BLaER1 (cell line): ENCODE measurements around the gene SPINK1.
"Not testable (repeated sequence)": the region's sequence is repeated elsewhere in the genome, so short reads cannot be mapped to it uniquely, and the experiment has no call there.

ENCODE experiments used
- H3K27ac ChIP-seq: shearing (Covaris generic); formaldehyde crosslinking; 2 replicates; pipeline ENCODE4 v1.8.1; 2022
- H3K27me3 ChIP-seq: shearing (Covaris generic); formaldehyde crosslinking; 2 replicates; pipeline ENCODE4 v1.8.1; 2022
- H3K36me3 ChIP-seq: shearing (Covaris generic); formaldehyde crosslinking; 2 replicates; pipeline ENCODE4 v1.8.1; 2022
- H3K4me1 ChIP-seq: shearing (Covaris generic); formaldehyde crosslinking; 2 replicates; pipeline ENCODE4 v1.8.1; 2022
- H3K4me2 ChIP-seq: shearing (Covaris generic); formaldehyde crosslinking; 2 replicates; pipeline ENCODE4 v1.8.1; 2022
- H3K4me3 ChIP-seq: shearing (Covaris generic); formaldehyde crosslinking; 2 replicates; pipeline ENCODE4 v1.8.1; 2022
- H3K9ac ChIP-seq: shearing (Covaris generic); formaldehyde crosslinking; 2 replicates; pipeline ENCODE4 v1.8.1; 2022
- H3K9me3 ChIP-seq: shearing (Covaris generic); formaldehyde crosslinking; 2 replicates; pipeline ENCODE4 v1.8.1; 2022
- H4K20me1 ChIP-seq: shearing (Covaris generic); formaldehyde crosslinking; 2 replicates; pipeline ENCODE4 v1.8.1; 2022
- Cebpa-rat ChIP-seq: shearing (Covaris generic); IDR thresholded peaks from 2 replicates; pipeline ENCODE4 v1.8.1; 2022

Gene SPINK1

GRCh38 chr5:147805030-147805454, 26.4 kb downstream of the SPINK1 start:
- H3K9me3 ChIP-seq: peaks cover 9% of the 10 kb centered on the region
- peak overlapping the region; percentile 66 for H3K27ac ChIP-seq
- no peak overlapping the region for H3K9ac ChIP-seq
- H3K36me3 ChIP-seq: no peaks in the 10 kb centered on the region
- TF ChIP-seq Cebpa-rat: peak; percentile 82
- H3K4me2 ChIP-seq: peak overlapping the region; percentile 83
- peak overlapping the region; percentile 14; the same call in 1 of the 2 replicates for H3K4me3 ChIP-seq
- H3K27me3 ChIP-seq: no peaks in the 10 kb centered on the region
- H4K20me1 ChIP-seq: no peaks in the 10 kb centered on the region
- H3K4me1 ChIP-seq: peaks cover 49% of the 10 kb centered on the region

- no peaks in the 10 kb centered on the region for H3K36me3 ChIP-seq
- peak overlapping the region; percentile 14; the same call in 1 of the 2 replicates for H3K4me3 ChIP-seq
- no peak for TF ChIP-seq Cebpa-rat
- H3K27me3 ChIP-seq: no peaks in the 10 kb centered on the region
- H3K9ac ChIP-seq: peak overlapping the region; percentile 45; the same call in 1 of the 2 replicates
- peaks cover 43% of the 10 kb centered on the region for H3K4me1 ChIP-seq
- H3K9me3 ChIP-seq: peaks cover 9% of the 10 kb centered on the region
- H3K27ac ChIP-seq: peak overlapping the region; percentile 66
- no peaks in the 10 kb centered on the region for H4K20me1 ChIP-seq
- peak overlapping the region; percentile 83 for H3K4me2 ChIP-seq
Observed at GRCh38 chr5:147804334-147804733, 27.1 kb downstream of the SPINK1 start.

- no peaks in the 10 kb centered on the region for H3K27me3 ChIP-seq
- H3K9me3 ChIP-seq: peaks cover 9% of the 10 kb centered on the region
- no peaks in the 10 kb centered on the region for H4K20me1 ChIP-seq
- H3K4me2 ChIP-seq: peak overlapping the region; percentile 83
- H3K27ac ChIP-seq: peak overlapping the region; percentile 66
- no peaks in the 10 kb centered on the region for H3K36me3 ChIP-seq
- H3K9ac ChIP-seq: peak overlapping the region; percentile 45; the same call in 1 of the 2 replicates
- peak overlapping the region; percentile 14; the same call in 1 of the 2 replicates for H3K4me3 ChIP-seq
- H3K4me1 ChIP-seq: peaks cover 43% of the 10 kb centered on the region
- no peak for TF ChIP-seq Cebpa-rat
Observed at GRCh38 chr5:147803926-147804325, 27.5 kb downstream of the SPINK1 start.

GRCh38 chr5:147803161-147803560, 28.3 kb downstream of the SPINK1 start:
- not testable (repeated sequence) for H3K9ac ChIP-seq, H3K27me3 ChIP-seq, H3K36me3 ChIP-seq, H3K4me3 ChIP-seq, H4K20me1 ChIP-seq, H3K9me3 ChIP-seq
- Histone ChIP-seq H3K27ac (peak overlapping the region; percentile 66), H3K4me2 (peak overlapping the region; percentile 83), H3K4me1 (peaks cover 43% of the 10 kb centered on the region)

GRCh38 chr5:147801461-147801860, 30.0 kb downstream of the SPINK1 start:
- Histone ChIP-seq H4K20me1 (no peaks in the 10 kb centered on the region), H3K27me3 (no peaks in the 10 kb centered on the region), H3K9me3 (peaks cover 5% of the 10 kb centered on the region), H3K27ac (no peak overlapping the region), H3K4me1 (peaks cover 37% of the 10 kb centered on the region), H3K9ac (no peak overlapping the region), H3K36me3 (no peaks in the 10 kb centered on the region), H3K4me2 (no peak overlapping the region), H3K4me3 (no peak overlapping the region)
- no peak for TF ChIP-seq Cebpa-rat

GRCh38 chr5:147800491-147800890, 31.0 kb downstream of the SPINK1 start:
- no peaks in the 10 kb centered on the region for H3K9me3 ChIP-seq
- H3K27me3 ChIP-seq: no peaks in the 10 kb centered on the region
- no peaks in the 10 kb centered on the region for H4K20me1 ChIP-seq
- H3K27ac ChIP-seq: no peak overlapping the region
- H3K9ac ChIP-seq: no peak overlapping the region
- no peaks in the 10 kb centered on the region for H3K36me3 ChIP-seq
- no peak overlapping the region for H3K4me2 ChIP-seq
- H3K4me3 ChIP-seq: no peak overlapping the region
- peaks cover 29% of the 10 kb centered on the region for H3K4me1 ChIP-seq
- TF ChIP-seq Cebpa-rat: no peak

- H3K36me3 ChIP-seq: no peaks in the 10 kb centered on the region
- H3K4me1 ChIP-seq: no peaks in the 10 kb centered on the region
- H3K4me3 ChIP-seq: no peak overlapping the region
- no peaks in the 10 kb centered on the region for H3K9me3 ChIP-seq
- H4K20me1 ChIP-seq: no peaks in the 10 kb centered on the region
- H3K27ac ChIP-seq: no peak overlapping the region
- H3K9ac ChIP-seq: no peak overlapping the region
- H3K27me3 ChIP-seq: no peaks in the 10 kb centered on the region
- H3K4me2 ChIP-seq: no peak overlapping the region
- TF ChIP-seq Cebpa-rat: no peak
Observed at GRCh38 chr5:147796556-147797308, 34.7 kb downstream of the SPINK1 start.

GRCh38 chr5:147791181-147791580, 40.3 kb downstream of the SPINK1 start:
- Histone ChIP-seq H3K9me3 (no peaks in the 10 kb centered on the region), H3K27me3 (no peaks in the 10 kb centered on the region), H3K9ac (no peak overlapping the region), H3K36me3 (no peaks in the 10 kb centered on the region), H4K20me1 (no peaks in the 10 kb centered on the region), H3K4me1 (no peaks in the 10 kb centered on the region), H3K4me2 (no peak overlapping the region), H3K27ac (no peak overlapping the region), H3K4me3 (no peak overlapping the region)
- TF ChIP-seq Cebpa-rat: no peak

GRCh38 chr5:147789820-147790219, 41.7 kb downstream of the SPINK1 start:
- no peaks in the 10 kb centered on the region for H3K27me3 ChIP-seq
- TF ChIP-seq Cebpa-rat: no peak

GRCh38 chr5:147788023-147788422, 43.4 kb downstream of the SPINK1 start:
- no peak overlapping the region for H3K4me2 ChIP-seq

More at GRCh38 chr5:147789820-147790219, 41.7 kb downstream of the SPINK1 start:
- Histone ChIP-seq H3K4me2 (no peak overlapping the region), H4K20me1 (no peaks in the 10 kb centered on the region), H3K4me3 (no peak overlapping the region), H3K4me1 (no peaks in the 10 kb centered on the region), H3K36me3 (no peaks in the 10 kb centered on the region), H3K9me3 (no peaks in the 10 kb centered on the region), H3K27ac (no peak overlapping the region), H3K9ac (no peak overlapping the region)

More at GRCh38 chr5:147788023-147788422, 43.4 kb downstream of the SPINK1 start:
- Histone ChIP-seq H4K20me1 (no peaks in the 10 kb centered on the region), H3K9ac (no peak overlapping the region), H3K9me3 (no peaks in the 10 kb centered on the region), H3K4me1 (0 out of 2 replicates have a peak, but pooled peaks cover 2% of the 10 kb centered on the region), H3K27me3 (no peaks in the 10 kb centered on the region), H3K27ac (no peak overlapping the region), H3K4me3 (no peak overlapping the region), H3K36me3 (no peaks in the 10 kb centered on the region)
- TF ChIP-seq Cebpa-rat: no peak
